GM21529 (cell line): Measurements from ENCODE around the gene FANCC.

Experiments
- ATAC-seq: cut with Tn5 transposase; IDR thresholded peaks from one replicate; pipeline ENCODE4 v1.9.1; 2021; ENCODE audit not compliant: unreplicated experiment

Gene FANCC

DNA sequence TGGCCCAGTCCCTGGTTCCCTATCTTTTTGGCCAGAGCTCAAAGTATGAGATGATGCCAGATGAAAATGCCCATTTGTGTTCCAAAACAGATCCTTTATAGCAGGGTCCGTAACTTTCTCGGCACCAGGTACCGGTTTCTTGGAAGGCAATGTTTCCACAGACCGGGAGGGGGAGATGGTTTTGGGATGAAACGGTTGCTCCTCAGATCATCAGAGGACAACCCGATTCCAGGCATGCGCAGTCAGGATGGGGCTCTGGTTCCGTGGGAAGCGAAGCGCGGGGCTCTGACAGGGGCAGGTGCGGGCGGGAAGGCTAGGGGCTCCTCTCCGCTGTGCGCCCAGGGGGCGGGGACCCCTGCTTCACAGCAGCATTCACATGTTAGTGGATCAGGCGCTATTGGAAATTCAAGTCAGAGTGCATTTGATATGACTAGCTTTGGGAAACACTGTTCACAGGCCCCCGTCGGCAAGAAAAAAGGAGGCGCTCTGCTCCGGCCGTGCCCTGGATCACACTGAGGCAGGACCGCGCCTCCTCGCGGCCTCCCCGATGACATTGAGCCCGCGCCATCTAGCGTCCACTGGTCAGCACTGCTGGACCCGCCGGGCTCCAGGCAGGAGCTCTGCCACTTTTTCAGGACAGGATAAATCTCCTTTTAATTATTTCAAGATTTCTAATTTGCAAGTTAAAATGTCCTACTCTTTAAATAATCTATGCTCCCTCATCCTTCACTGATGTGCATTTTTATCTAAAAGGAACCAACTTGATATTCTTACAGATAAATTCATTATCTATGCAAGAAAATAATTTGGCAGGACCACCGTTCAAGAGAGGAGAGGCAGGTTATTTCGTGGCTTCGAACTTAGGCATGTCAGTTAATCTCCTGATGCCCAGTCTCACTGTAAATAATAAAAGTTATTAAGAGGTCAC lies 190.0 kb downstream of the FANCC start:
- ATAC-seq, result no peak

DNA sequence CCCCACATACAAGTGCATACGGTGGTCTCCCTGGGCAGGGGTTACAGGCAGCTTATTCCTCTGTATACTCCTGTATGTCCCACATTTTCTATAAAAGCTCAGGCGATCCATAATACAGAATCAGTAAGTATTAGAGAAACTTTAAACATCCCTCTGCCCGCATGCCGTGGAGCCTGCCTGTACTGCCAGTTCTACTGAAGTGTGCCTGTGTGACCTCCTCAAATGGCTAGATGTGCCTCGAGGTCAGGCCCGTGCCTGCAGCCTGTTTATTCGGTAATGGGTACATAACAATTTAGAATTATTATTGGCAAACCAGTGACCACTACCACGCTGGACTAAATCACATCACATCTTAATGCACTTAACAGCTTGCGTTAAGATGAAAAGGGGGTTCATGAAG lies 190.8 kb downstream of the FANCC start:
- ATAC-seq, result no peak

DNA sequence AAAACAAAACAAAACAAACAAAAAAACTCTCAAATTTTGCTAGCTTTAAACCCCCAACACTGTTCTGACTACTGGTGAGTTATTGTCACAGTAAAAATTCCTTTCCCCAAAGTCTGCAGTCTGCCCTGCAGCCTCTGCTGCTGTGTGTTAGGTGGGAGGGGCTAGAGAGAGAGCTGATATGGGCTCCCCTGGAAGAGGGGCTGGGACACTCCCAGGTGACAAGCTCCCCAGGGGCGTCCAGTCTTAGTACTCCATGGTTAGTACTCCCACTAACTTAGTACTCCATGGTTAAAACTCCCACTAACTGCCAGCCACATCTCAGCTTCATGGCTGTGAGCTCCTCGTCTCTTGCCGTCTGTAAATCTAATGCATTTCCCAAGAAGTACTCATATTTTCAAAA lies 191.9 kb downstream of the FANCC start:
- ATAC-seq, result no peak

DNA sequence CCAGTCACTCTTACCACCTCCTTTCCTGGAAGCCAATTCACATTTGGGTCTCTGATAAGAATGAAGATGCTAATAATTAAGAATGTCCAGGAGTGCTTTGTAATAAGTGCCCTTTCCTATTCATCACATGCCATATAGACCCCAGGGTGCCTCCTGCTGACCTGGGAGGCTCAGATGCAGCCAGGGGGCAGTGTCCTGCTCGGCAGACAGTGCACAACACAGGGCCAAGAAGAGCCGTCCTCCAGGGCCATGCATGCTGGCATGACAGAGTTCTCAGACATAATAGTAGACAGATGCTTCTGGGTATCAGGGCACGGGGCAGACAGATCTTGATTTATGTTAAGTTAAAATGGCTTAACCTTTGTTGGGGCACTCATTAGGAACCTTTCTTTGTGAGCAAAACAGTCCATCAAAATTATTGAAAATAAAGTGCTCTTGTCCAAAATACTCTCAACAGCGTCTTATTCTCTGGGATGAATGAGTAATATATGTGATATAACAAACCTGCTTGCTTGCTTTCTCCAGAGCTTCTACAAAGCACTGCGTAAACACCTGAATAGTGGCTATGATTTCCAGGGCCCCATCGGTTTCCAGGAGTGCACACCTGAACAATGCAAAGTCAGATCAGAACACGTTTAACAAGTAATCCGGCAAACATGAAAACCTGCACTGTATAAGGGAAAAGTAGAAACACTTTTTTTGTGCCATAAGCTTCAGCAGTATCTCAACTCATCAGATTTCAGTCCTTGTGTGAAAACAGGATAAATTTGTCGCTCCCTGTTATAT lies 192.7 kb downstream of the FANCC start:
- no peak for ATAC-seq

DNA sequence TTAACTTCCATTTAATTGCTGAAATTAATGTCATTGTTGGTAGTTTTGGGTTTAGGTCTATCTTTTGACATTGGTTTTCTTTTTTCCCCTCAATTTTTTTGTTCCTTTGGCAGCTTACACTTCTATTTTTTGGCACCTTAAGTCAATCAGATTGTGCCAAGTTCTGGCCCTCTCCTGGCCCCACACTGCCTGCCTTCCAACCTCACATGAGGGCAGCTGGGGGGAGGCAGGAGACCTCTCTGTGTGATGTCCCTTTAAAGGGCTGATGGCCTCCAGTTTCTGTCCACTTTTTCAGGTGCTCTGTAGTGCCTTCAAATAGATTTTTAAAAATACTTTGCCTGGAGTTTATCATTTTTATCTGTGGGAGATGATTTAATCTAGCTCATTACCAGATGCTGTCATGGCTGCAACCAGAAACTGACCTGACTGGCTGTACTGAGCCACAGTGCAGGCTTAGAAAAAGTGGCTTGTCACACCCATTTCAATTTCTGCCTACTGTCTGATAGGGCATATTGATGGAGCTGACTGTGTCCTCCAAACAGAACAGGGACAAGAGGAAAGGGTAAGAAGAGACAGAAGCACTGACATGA lies 196.6 kb downstream of the FANCC start:
- ATAC-seq, result no peak

DNA sequence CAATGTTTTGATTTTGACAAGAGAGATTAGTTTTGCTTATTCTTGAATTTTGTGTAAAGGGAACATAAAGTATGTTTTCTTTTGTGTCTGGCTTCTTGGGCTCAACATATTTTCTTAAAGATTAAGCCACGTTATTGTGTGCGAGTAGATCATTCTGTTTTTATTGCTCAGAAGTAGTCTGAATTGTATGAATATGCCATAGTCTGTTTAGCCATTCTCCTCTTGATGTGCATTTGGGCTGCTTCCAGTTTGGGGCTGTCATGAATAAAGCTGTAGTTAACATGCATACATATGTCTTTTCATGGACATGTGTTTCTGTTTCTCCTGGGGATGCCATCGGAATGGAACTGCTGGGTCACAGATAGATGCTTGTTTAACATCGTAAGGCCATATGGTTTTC lies 198.9 kb downstream of the FANCC start:
- ATAC-seq, result no peak

DNA sequence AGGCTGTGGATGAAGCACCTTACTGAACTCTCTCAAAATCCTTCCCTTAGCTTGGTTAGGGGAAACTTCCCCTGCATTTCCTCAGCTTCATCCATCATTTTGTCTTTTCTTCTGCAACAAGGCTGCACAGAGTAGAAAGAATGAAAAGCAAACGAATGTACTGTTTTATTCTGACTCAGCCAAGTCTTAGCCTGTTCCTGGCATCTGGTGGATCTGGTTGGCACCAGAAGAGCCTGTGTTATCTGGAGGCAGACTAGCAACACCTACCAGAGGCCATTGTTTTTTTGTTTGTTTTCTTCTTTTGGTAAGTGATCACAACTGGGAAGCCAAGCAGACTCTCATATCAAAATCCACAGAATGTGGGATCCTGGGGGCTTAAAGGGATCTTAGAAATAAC lies 200.7 kb downstream of the FANCC start:
- no peak for ATAC-seq

DNA sequence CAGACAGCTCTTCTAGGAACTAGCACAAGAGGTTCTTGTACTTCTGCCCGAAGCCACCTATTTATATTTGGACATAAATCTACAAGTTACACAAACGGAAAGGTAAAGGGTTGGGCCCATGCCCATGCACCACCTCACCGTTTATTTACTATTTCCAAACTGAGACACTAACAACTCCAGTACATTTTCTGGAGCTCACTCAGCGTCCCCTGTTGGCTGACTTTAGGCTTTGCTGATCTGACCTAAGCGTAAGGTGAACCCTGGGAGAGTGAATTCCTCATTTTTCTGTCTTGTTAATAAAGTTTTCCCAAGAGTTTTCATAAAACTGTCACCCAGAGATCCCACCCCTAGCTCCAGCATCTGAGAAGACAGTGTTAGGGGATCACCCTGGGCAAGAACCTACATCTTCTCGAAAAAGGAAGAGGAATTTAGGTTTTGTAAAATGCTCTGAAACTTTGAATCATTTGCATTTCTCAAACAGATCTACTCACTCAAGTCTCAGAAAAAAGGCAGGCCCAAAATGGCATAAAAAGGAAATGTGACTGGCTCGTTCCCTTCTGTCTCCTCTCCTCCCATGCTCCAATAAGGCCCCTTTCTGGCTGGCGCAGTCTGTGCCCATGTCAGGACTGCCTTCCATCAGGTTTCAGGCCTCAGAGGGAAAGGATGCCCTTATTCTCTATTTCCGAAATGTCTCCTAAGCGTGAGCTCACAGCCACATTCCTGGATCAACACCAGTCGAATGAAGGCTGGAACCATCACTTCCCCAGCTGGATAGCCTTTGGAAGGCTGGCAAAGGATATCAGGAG lies 201.3 kb downstream of the FANCC start:
- no peak for ATAC-seq

DNA sequence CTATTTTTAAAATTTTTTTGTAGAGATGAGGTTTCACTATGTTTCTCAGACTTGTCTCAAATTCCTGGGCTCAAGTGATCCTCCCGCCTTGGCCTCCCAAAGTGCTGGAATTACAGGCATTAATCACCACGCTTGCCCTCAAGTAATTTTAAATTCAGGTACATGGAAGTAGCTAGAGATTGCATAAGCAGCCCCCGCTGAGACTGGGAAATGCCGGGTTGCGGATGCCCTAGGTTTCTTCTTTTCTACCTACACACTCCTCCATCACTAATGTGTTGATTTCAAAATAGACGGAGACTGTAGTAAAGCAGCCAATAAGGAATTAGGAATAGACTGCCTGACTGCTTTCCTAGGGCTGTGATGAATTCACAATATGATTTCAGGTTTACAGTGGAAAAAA lies 202.4 kb downstream of the FANCC start:
- no peak for ATAC-seq

DNA sequence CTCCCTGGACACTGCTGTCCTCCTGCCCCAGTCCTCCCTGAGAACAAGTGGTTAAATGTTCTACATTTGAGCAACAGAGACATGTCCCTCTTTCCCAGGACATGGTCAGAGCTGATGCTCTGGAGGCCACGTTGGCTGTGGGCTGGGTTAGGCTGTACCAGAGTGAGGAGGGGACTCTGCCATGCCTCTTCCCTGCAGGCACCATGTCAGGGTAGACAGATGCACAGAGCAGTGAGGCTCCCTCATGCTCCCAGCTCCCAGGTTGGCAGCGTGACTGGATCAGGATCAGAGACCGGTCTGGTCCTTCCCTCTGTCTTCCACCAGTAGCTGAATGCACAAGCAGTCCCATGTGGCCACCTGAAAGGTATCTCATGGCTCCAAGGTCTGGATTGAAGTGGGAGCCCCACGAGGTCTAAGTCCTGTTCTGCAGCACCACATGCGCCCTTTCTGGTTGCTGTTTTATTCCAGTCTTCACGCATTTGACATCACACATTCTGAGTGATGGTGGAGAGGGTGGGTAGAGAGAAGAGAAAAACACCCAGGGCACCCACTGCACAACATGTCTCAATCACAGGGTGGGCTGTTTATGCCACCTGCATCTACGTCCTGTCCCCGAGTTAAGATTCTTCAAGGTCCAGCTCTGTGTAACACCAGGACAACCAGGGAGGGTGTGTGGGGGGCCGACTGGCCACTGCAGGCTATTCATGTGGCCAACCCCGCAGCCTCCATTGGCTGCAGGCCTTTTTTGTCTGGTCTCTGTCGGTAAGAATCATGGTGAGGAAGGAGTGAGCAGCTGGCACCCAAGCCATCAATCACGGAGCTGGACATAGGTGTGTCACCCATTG lies 204.9 kb downstream of the FANCC start:
- no peak for ATAC-seq

DNA sequence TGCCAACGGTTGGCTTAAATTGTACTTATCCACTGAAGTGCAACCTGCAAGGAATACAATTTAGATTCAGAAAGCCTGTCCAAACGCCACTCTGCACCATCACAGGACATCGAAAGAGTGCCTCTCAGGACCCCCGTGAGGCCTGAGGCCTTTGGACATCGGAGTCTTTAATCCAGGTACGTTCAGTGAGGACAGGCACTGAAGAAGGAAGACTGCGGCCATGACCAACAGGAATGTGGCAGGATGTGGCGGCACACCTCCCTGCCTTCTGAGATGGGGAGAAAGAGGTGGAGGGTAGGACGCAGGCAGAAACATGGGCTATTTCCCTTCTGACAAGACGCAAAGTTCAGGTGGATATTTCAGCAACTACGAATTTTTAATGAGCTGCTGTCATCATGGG lies 205.8 kb downstream of the FANCC start:
- no peak for ATAC-seq

DNA sequence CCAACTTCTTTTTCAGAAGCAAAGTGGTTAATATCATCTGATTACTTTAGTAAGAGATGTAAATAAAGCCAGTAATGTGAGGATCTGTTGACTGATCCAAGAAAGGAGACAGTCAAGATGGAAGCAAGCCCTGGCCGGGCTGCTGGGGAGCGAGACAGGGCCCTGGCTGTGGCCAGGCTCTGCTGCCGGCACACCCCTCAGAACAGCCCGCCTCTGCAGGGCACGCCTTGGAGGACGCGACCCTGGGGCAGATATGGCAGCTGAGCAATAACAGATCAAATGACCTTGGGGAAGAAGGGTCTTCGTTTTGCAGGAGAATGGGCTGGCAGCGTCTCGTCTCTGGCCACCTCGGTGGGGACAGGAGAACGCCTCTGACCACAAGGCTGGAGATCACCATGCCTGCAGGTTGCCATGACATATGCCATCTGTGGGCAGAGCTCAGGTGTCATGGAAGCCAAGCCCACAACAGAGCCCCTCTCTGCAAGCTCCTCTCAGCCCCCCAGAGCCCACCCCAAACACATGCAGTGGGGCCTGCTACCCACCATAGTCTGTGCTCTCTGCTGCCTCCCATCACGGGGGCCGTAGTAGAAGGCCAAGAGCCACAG lies 206.5 kb downstream of the FANCC start:
- ATAC-seq, result no peak

DNA sequence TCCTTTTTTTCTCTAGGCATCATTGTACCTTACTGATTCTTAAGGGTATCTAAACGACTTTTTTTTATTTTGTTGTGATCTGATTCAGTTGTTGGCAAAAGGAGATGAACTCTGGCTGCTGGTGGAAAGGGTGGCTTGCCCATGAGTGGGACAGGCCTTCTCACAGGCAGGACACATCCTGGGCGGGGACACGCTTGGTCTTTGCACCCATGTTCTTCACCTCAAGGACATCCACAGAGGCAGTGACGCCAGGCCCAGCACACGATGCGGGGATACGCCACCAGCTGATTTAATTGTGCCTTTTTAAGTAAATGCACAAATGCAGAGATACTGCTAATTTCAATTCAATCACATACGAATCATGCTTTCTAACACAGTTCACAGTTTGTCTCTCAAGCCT lies 208.1 kb downstream of the FANCC start:
- no peak for ATAC-seq

DNA sequence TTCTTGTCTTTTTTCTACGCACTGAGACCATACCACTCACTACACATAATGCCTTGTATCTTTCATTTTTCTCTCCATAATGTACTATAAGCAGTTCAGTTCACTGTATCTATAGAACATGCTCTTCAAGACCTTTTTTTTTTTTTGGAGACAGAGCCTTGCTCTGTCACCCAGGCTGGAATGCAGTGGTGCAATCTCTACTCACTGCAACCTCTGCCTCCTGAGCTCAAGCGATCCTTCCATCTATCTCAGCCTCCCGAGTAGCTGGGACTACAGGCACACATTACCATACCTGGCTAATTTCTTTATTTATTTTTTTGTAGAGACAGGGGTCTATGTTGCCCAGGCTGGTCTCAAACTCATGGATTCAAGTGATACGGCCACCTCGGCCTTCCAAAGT lies 208.7 kb downstream of the FANCC start:
- no peak for ATAC-seq

DNA sequence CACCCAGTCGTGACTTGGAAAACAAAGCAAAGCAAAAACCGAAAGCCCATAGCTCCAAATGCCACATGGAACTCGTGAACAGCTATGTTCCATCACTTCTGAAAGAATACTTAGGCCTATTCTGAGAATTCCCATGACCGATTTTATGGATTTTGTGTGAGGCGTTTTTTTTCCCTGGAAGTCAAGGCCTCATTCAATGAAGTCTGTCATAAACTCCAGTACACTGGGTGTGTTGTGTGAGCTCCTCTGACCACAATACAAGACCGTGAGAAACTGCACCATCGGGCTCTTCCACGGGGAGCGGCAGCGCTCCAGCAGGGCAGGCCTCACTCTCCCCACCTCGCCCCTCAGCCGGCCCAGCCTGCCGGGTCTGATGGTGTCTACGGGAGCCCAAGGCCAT lies 209.5 kb downstream of the FANCC start:
- no peak for ATAC-seq

DNA sequence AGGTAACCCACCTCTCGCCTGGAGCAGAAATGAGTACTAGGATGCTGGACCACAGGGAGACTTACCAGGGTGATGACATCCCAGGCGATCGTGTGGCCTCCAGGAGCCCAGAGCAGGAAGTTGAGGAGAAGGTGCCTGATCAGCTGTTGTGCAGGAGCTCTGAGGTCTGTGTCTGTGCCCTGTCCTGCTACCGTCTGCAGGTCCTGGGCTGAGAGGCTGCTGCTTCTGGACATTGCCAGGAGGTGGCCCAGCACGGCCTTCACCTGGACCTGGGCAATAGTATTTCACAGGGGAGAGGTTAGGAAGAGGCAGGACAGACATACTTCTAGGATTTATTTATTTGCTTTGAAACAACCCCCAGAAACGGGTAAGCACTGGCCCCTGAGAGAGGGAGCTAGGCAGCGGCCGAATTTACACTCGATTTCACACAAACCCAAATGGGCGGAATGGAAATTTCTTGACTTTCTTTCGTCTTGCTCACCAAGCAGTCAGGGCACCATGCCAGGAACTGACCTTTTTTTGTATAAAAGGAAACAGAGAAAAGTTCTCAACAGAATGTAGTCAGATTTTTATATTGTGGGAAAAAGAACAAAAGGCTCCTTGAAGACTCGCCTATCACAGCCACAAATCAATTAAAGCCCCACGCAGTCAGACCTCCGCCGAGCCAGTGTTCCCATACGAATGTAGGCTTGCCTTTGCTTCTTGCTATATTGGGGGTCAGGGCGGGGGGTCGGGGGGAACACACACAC lies 210.3 kb downstream of the FANCC start:
- no peak for ATAC-seq

DNA sequence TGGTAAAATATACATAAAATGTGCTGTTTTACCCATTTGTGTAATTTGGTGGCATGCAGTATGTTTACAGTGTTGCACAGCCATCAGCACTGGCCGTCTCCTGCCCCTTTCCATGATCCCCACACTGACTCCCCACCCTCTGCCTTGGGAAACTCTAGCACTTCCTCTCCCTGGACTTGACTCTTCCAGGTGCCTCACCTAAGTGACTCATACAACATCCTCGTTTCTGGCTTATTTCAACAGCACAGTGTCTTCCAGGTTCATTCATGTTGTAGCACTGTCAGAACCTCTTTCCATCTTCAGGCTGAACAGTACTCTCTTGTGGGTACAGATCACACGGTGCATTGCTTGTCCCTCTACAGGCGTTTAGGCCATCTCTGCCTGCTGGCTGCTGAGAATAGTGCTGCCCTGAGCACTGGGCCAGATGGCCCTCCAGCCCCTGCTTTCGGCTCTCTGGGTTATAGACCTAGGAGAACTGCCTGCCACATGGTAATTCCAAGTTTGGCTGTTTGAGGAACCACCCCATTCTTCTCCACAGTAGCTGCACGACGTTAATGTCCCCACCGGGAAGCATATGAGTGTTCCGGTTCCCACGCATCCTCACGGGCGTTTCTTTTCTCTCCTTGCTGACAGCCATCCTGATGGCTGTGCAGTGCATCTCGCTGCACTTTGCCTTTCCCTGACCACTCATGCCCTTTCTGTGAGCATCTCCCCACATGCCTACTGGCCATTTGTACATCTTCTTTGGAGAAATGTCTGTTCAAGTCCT lies 211.8 kb downstream of the FANCC start:
- no peak for ATAC-seq

DNA sequence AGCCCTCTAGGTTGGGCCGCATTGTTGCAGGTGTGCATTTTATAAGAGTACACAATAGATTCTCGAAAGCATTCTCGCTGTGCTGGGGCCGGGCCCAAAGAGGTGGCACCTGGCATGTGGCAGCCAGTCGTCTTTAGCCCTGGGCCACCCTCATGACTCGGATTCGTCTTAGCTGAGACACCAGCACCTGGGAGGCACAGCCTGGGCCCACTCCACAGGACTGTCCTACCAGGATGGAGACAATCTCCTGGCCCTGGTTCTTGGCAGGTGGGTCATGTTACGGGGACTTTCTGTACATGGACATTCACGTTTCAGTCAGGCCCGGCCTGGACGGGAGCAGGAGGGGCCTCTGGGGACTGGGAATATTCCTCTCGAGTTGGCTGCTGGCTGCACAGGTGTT lies 212.5 kb downstream of the FANCC start:
- no peak for ATAC-seq
